ENCODE data around the gene CNTN1. TPM values are rescaled to one million over a fixed set of nuclear protein-coding genes. Genes with fewer than 3 reads are reported as not detected.

The CNTN1 gene
- total and polyA plus RNA-seq, 2 of the 8 experiments (the other 6 are each of a cell fraction or from before 2014, with no cell fraction given) = 7.2 to 21.8 TPM

- POLR2A ChIA-PET (ENCODE audit: partially characterized antibody) = interaction anchor here (0.6 kb wide), 1 partner anchor 1191 kb away, joined by 3 read pairs; no protein-coding TSS in a partner anchor
- no peak for TF ChIP-seq SIN3A (conservative IDR thresholded peaks at IDR 0.05 in 1 of 2, IDR thresholded peaks at IDR 0.05 in 1 of 2; ENCODE audit: low read depth in 1 of 2, low read length in 2 of 2)
- TF ChIP-seq POLR2AphosphoS5 (IDR thresholded peaks at IDR 0.05; ENCODE audit: low read depth, low read length) = no peak
- TF ChIP-seq GTF2F1 (IDR thresholded peaks at IDR 0.05; ENCODE audit: borderline replicate concordance, low read depth, low read length) = no peak
- TF ChIP-seq ATF3 (IDR thresholded peaks at IDR 0.05; ENCODE audit: insufficient read depth, low read depth, low read length) = no peak
- TF ChIP-seq, protein P1, sequence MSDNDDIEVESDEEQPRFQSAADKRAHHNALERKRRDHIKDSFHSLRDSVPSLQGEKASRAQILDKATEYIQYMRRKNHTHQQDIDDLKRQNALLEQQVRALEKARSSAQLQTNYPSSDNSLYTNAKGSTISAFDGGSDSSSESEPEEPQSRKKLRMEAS (IDR thresholded peaks at IDR 0.05) = no peak
- no peak for TF ChIP-seq SIX5 (IDR thresholded peaks at IDR 0.05; ENCODE audit: low read depth, low read length)
- no peak for TF ChIP-seq SUZ12 (IDR thresholded peaks at IDR 0.05; ENCODE audit: low read length)
- TF ChIP-seq POU5F1 (IDR thresholded peaks at IDR 0.05; ENCODE audit: low read depth, low read length) = no peak
- TF ChIP-seq TAF7 (optimal IDR thresholded peaks at IDR 0.05; ENCODE audit: borderline replicate concordance, low read depth, low read length) = no peak
- no peak for TF ChIP-seq SAP30 (IDR thresholded peaks at IDR 0.05; ENCODE audit: insufficient read depth, insufficient replicate concordance, low read length)
- TF ChIP-seq, protein P2, sequence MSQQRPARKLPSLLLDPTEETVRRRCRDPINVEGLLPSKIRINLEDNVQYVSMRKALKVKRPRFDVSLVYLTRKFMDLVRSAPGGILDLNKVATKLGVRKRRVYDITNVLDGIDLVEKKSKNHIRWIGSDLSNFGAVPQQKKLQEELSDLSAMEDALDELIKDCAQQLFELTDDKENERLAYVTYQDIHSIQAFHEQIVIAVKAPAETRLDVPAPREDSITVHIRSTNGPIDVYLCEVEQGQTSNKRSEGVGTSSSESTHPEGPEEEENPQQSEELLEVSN (IDR thresholded peaks at IDR 0.05) = no peak
Observed at GRCh38 chr12:40697566-40698259, 5.5 kb downstream of the CNTN1 start.

More at GRCh38 chr12:40697566-40698259, 5.5 kb downstream of the CNTN1 start:
- H2BK15ac ChIP-seq (ENCODE audit: low read length) = no peak overlapping the region
- H3K27me3 ChIP-seq (replicated peaks in 1 of 4; ENCODE audit: control insufficient read depth in 3 of 4, extremely low read depth in 1 of 4, insufficient read depth in 3 of 4, low read length in 3 of 4) = peaks cover 0 to 2% (median 0%) of the 10 kb centered on the region in 4 experiments; a peak in 1 of 7 replicates
- CTCF ChIA-PET (ENCODE audit: partially characterized antibody) = interaction anchor here (1.1 kb wide), 1 partner anchor 223 kb away, joined by 3 read pairs; no protein-coding TSS in a partner anchor
- H4K8ac ChIP-seq (ENCODE audit: extremely low read depth, insufficient read depth, low read length) = no peak overlapping the region
- H3K9me3 ChIP-seq (ENCODE audit: insufficient read depth in 2 of 2, low read depth in 1 of 2, low read length in 1 of 2) = no peaks in the 10 kb centered on the region
- no peak overlapping the region for H3K4ac ChIP-seq (replicated peaks; ENCODE audit: insufficient read length, low read depth, low read length)
- H3K4me1 ChIP-seq (replicated peaks in 1 of 4; ENCODE audit: control insufficient read depth in 3 of 4, insufficient read depth in 4 of 4, low read length in 3 of 4) = peaks cover 0 to 2% (median 0%) of the 10 kb centered on the region in 4 experiments; a peak in 2 of 7 replicates
- H2BK120ac ChIP-seq (replicated peaks; ENCODE audit: low read depth, low read length) = no peak overlapping the region
- H3K23ac ChIP-seq (ENCODE audit: insufficient read length) = no peak overlapping the region
- FAIRE-seq = no peak
- H2AFZ ChIP-seq (ENCODE audit: low read length) = no peak overlapping the region
- H3K9ac ChIP-seq (replicated peaks in 1 of 4; ENCODE audit: extremely low read depth in 1 of 4, low read depth in 3 of 4, low read length in 3 of 4) = no peak overlapping the region
- H3K23me2 ChIP-seq (ENCODE audit: low read depth, low read length) = peaks cover 8% of the 10 kb centered on the region; the same call in 1 of the 2 replicates
- H3K4me3 ChIP-seq (ENCODE audit: extremely low read depth in 1 of 4, insufficient read depth in 2 of 4, low read depth in 3 of 4, low read length in 4 of 4) = no peak overlapping the region
- H2BK12ac ChIP-seq (ENCODE audit: low read depth, low read length) = no peak overlapping the region
- H3K18ac ChIP-seq (ENCODE audit: extremely low read depth, low read length) = no peak overlapping the region
- no peaks in the 10 kb centered on the region for H3K79me2 ChIP-seq (ENCODE audit: control insufficient read depth in 1 of 2, insufficient read depth in 2 of 2, low read length in 2 of 2)
- H2AK5ac ChIP-seq (ENCODE audit: low read depth, low read length) = no peak overlapping the region
- H3K27ac ChIP-seq (ENCODE audit: low read depth, low read length) = no peak overlapping the region
- H3K56ac ChIP-seq (replicated peaks; ENCODE audit: insufficient read length, low read depth, low read length) = no peak overlapping the region
- no peaks in the 10 kb centered on the region for H4K20me1 ChIP-seq (replicated peaks in 1 of 2; ENCODE audit: control insufficient read depth in 1 of 2, insufficient read depth in 2 of 2, low read length in 2 of 2)
- no peak overlapping the region for H2BK20ac ChIP-seq (ENCODE audit: low read length)
- H3K4me2 ChIP-seq (ENCODE audit: insufficient read depth in 1 of 2, low read depth in 2 of 2, low read length in 2 of 2) = no peak overlapping the region
- no peaks in the 10 kb centered on the region for H3K79me1 ChIP-seq (ENCODE audit: low read depth, low read length)
- 81% methylated on average over 5 of the region's 6 CpGs; no CpG with 5 or more reads in 1 of the 2 experiments for WGBS, 2 experiments (ENCODE audit: extremely low coverage in 1 of 2, insufficient coverage in 1 of 2, insufficient read length in 1 of 2, insufficient replicate concordance in 2 of 2, low coverage in 1 of 2, low lambda C conversion rate in 2 of 2, missing lambda C conversion rate in 1 of 2)
- H4K5ac ChIP-seq (ENCODE audit: insufficient read length, low read depth, low read length) = no peak overlapping the region
- H3K36me3 ChIP-seq (ENCODE audit: control insufficient read depth in 2 of 4, insufficient read depth in 4 of 4, low read length in 3 of 4) = no peaks in the 10 kb centered on the region
- no peak overlapping the region for H4K91ac ChIP-seq (replicated peaks; ENCODE audit: insufficient read length, low read length)
- no peak overlapping the region for H3K14ac ChIP-seq (ENCODE audit: insufficient read length)
- DNase-seq (ENCODE audit: low read depth in 1 of 2, low spot score in 2 of 2) = no peak
- no peak overlapping the region for H2BK5ac ChIP-seq (ENCODE audit: low read depth, low read length)

Measured in H1 (cell line).